GM19438 (cell line): ENCODE measurements around the gene OVCH2.

ENCODE experiments used
- ATAC-seq: cut with Tn5 transposase; IDR thresholded peaks from one replicate; pipeline ENCODE4 v1.9.1; 2021; ENCODE audit warnings: low read depth; ENCODE audit not compliant: unreplicated experiment

OVCH2 gene

DNA sequence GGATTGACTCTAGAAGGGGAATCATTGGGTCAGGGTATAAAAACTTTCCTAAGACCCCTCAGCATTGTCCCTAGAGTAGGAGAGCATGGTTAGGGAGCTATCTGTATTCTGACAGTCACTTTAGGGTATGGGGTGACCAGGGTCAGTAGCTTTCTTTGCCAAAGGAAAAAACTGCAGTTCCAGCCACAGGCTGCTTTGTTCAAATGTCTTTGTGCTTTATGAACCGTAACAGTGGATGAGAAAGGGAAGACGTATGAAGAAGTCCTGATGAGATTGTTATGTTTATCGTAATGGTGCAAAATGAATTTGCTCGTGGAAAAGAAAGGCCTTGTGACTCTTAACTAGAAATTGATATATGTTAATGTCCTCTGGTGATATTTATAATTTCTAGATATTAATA, 63.0 kb downstream of the OVCH2 start:
- ATAC-seq: no peak

DNA sequence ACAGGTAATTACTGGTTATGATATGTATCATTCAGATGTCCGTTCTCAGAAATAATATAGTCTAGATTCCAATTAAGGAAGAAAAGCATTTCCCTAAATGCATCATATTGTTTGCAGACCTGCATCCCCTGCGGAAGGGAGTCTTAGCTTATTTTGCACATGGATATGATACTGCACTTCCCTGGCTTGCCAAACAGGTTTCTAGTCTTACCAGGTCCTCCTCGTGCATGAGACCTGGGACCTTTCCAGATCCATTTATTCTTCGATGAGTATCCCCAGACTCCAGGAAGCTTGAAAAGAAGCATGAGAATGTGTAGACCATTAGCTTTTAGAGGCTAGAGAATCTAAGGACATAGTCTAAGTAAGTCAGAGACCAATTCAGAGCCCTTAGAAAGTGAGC, 63.5 kb downstream of the OVCH2 start:
- ATAC-seq: no peak

DNA sequence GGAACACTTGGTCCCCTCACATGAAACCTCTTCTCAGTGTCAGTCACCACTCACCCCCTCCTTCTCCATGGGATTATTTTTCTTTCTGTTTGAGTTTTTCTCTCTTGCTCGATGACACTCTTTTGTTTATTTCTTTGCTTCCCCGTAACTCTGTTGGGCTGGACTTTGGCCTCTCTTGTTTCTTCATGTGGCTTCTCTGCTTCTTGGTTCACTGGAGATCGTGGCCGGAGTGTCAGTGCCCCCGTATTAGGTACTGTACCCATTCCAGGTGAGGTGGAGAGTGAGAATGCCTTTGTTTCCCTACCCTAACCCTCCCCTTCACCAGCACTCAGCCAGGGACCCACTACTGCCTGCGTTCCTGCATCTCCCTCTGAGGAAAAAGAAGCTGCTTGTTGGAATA, 65.5 kb downstream of the OVCH2 start:
- no peak for ATAC-seq

DNA sequence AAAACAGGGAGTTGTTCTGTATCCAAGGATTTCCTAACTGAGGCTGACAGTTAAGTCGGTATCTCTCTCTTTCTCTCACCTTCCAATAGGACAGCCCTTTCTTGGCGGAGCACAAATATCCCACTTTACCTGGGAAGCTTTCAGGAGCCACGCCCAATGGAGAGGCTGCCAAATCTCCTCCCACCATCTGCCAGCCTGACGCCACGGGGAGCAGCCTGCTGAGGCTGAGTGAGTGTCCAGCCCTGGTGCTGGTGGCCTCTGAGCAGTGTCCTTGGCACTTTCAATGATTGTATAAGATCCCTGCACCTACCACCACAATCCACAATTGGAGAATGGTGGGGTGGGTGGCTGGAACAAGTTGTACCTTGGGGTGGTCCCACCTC, 66.6 kb downstream of the OVCH2 start:
- ATAC-seq: no peak
